Stomach (tissue), 9 donors: ENCODE results near the gene PSMB7. TPM values are rescaled to one million over a fixed set of nuclear protein-coding genes. Genes with fewer than 3 reads are reported as not detected.
A peak's percentile ranks its signal among the peaks of the same experiment; 100 is the strongest.

Source experiments
- DNase-seq, 2 donors: peaks; one replicate each; pipeline versions ENCODE4 v3.0.0 to v3.0.0-alpha.2; 2013 to 2019
- H3K27ac ChIP-seq, 5 donors: fragments of 200-600 bp in 4 of 5; sonication (generic) in 4 of 5; one replicate each; pipeline ENCODE4 v1.5.1; 2013 to 2019; ENCODE audit warnings: mild to moderate bottlenecking in 1 of 5, moderate library complexity in 1 of 5
- H3K27me3 ChIP-seq, 3 donors: fragments of 200-600 bp; sonication (generic); one replicate each; pipeline ENCODE4 v1.5.1; 2017 to 2019; ENCODE audit warnings: mixed run types in 1 of 3
- H3K36me3 ChIP-seq, 4 donors: fragments of 200-600 bp; sonication (generic); 1 replicate in 3 of 4; 2 replicates in 1 of 4; pipeline ENCODE4 v1.5.1; 2016 to 2019
- H3K4me1 ChIP-seq, 4 donors: fragments of 200-600 bp; sonication (generic); one replicate each; pipeline ENCODE4 v1.5.1; 2016 to 2019
- H3K4me3 ChIP-seq, 4 donors: fragments of 200-600 bp; sonication (generic) in 3 of 4; one replicate each; pipeline ENCODE4 v1.5.1; 2016 to 2019; ENCODE audit warnings: mild to moderate bottlenecking in 1 of 4
- H3K9me3 ChIP-seq, 4 donors: fragments of 200-600 bp; sonication (generic); one replicate each; pipeline ENCODE4 v1.5.1; 2016 to 2019
- CTCF ChIP-seq, 7 experiments: fragments of 450-650 bp in 4 of 7; fragments of 200-600 bp in 3 of 7; sonication (generic) in 3 of 7; IDR thresholded peaks; one replicate each; pipeline ENCODE4 v1.5.1; 2016 to 2019; ENCODE audit warnings: antibody characterized with exemption in 7 of 7, control low read depth in 2 of 7, mild to moderate bottlenecking in 1 of 7
- EP300 ChIP-seq: sonication (generic); formaldehyde crosslinking; IDR thresholded peaks from one replicate; pipeline ENCODE4 v1.6.1; 2017; ENCODE audit warnings: antibody characterized with exemption
- POLR2A ChIP-seq, 4 donors: fragments of 450-650 bp; IDR thresholded peaks; one replicate each; pipeline ENCODE4 v1.6.1; 2016; ENCODE audit warnings: antibody characterized with exemption in 4 of 4, control low read depth in 2 of 4, mild to moderate bottlenecking in 1 of 4, moderate library complexity in 1 of 4
- POLR2AphosphoS5 ChIP-seq, 3 donors: sonication (generic); formaldehyde crosslinking; IDR thresholded peaks; one replicate each; pipeline ENCODE4 v1.6.1; 2016; ENCODE audit warnings: antibody characterized with exemption in 3 of 3
- WGBS, 5 donors: extraction: QIAGEN DNeasy Blood & Tissue Kit in 3 of 5; methylation state at CpG; one replicate each; pipeline versions ENCODE4 v1.1.5 to v1.1.7; 2013 to 2018; 5-methylcytosine and 5-hydroxymethylcytosine counted together
- intact Hi-C: fragments of 100-400 bp; cut with DNase I; formaldehyde crosslinking; loops from one replicate; pipeline ENCODE4 v1.15.1; 2023; ENCODE audit warnings: low total_unique reads
- polyA plus RNA-seq, 3 donors: library from polyadenylated mRNA; stranded (reverse); fragments of 200-250 nt; gene quantifications; one replicate each; pipeline ENCODE4 v1.2.3, GENCODE V29; 2013
- total RNA-seq, 5 donors: library from RNA; depleted of rRNA; stranded (reverse); fragments of >200 nt; gene quantifications; one replicate each; pipeline versions ENCODE4 v1.1.0 to v1.2.3, GENCODE V29; 2014 to 2016
- donor health status: healthy with polysubstance abuse.
- donor health status: Bipolar disorder and iron deficiency.
- donor health status: healthy.

PSMB7 gene
- total and polyA plus RNA-seq, 8 donors: 4.9 to 213 (median 118) TPM

GRCh38 chr9:124358631-124359030 lies 56.6 kb downstream of the PSMB7 start:
- Histone ChIP-seq H3K4me1 (peaks cover 0 to 31% (median 10%) of the 10 kb centered on the region in 4 donors), H3K27me3 (no peaks in the 10 kb centered on the region), H3K4me3 (no peak overlapping the region), H3K36me3 (peaks cover 19 to 48% (median 41%) of the 10 kb centered on the region in 4 donors), H3K27ac (no peak overlapping the region), H3K9me3 (no peaks in the 10 kb centered on the region)
- WGBS, 5 donors: 90 to 96% (median 94%) methylated on average over 13 of the region's 13 CpGs
- TF ChIP-seq POLR2AphosphoS5 (IDR thresholded peaks at IDR 0.05): no peak
- TF ChIP-seq POLR2A (IDR thresholded peaks at IDR 0.05): no peak
- no peak for TF ChIP-seq EP300
- no peak for TF ChIP-seq CTCF (IDR thresholded peaks at IDR 0.05)
- intact Hi-C loops: no loop called here
- DNase-seq: no peak

GRCh38 chr9:124357721-124358361 lies 57.4 kb downstream of the PSMB7 start:
- Histone ChIP-seq H3K9me3 (no peaks in the 10 kb centered on the region), H3K27me3 (no peaks in the 10 kb centered on the region), H3K36me3 (peaks cover 26 to 56% (median 46%) of the 10 kb centered on the region in 4 donors), H3K4me3 (no peak overlapping the region), H3K4me1 (peaks cover 0 to 31% (median 10%) of the 10 kb centered on the region in 4 donors), H3K27ac (no peak overlapping the region)
- DNase-seq: no peak
- WGBS, 5 donors: 75 to 87% (median 82%) methylated on average over 13 of the region's 13 CpGs
- intact Hi-C loops: no loop called here
- no peak for TF ChIP-seq CTCF (IDR thresholded peaks at IDR 0.05)
- no peak for TF ChIP-seq EP300
- TF ChIP-seq POLR2A (IDR thresholded peaks at IDR 0.05): no peak
- TF ChIP-seq POLR2AphosphoS5 (IDR thresholded peaks at IDR 0.05): no peak

- Histone ChIP-seq H3K9me3 (no peaks in the 10 kb centered on the region), H3K27me3 (no peaks in the 10 kb centered on the region), H3K4me3 (no peak overlapping the region), H3K36me3 (peaks cover 34 to 65% (median 55%) of the 10 kb centered on the region in 4 donors), H3K4me1 (peaks cover 0 to 31% (median 10%) of the 10 kb centered on the region in 4 donors), H3K27ac (no peak overlapping the region)
- intact Hi-C loops: no loop called here
- 90 to 93% (median 91%) methylated on average over 19 of the region's 19 CpGs for WGBS, 5 donors
- DNase-seq: peak in 1 of 2 donors; percentile 17
- TF ChIP-seq CTCF (IDR thresholded peaks at IDR 0.05) (no peak), EP300 (no peak), POLR2A (IDR thresholded peaks at IDR 0.05) (no peak), POLR2AphosphoS5 (IDR thresholded peaks at IDR 0.05) (no peak)
Observed at GRCh38 chr9:124356745-124357390, 58.4 kb downstream of the PSMB7 start.

GRCh38 chr9:124355941-124356744 lies 59.1 kb downstream of the PSMB7 start:
- peaks cover 0 to 30% (median 10%) of the 10 kb centered on the region in 4 donors for H3K4me1 ChIP-seq
- H3K9me3 ChIP-seq: no peaks in the 10 kb centered on the region
- TF ChIP-seq EP300 (no peak), POLR2A (IDR thresholded peaks at IDR 0.05) (no peak), CTCF (IDR thresholded peaks at IDR 0.05) (no peak), POLR2AphosphoS5 (IDR thresholded peaks at IDR 0.05) (no peak)
- DNase-seq: no peak
- intact Hi-C loops: no loop called here
- no peak overlapping the region for H3K27ac ChIP-seq
- peaks cover 39 to 72% (median 63%) of the 10 kb centered on the region in 4 donors for H3K36me3 ChIP-seq
- WGBS, 5 donors: 83 to 93% (median 88%) methylated on average over 9 to 15 of the region's 15 CpGs
- H3K27me3 ChIP-seq: no peaks in the 10 kb centered on the region
- no peak overlapping the region for H3K4me3 ChIP-seq
